ENCODE data around the gene CREBL2.
"Not testable (repeated sequence)": the region's sequence is repeated elsewhere in the genome, so short reads cannot be mapped to it uniquely, and the experiment has no call there.

The CREBL2 gene
- 81.1 to 111 (median 92.4) reads per million in 4 experiments for total RNA-seq

- DNase-seq, result peak; percentile 73
Observed at GRCh38 chr12:12611512-12612306, at the start of gene CREBL2. TSS of gene CREBL2 (plus strand) at chr12:12611876. CDS start at chr12:12612173, 297 bp downstream.

- DNase-seq, result no peak
Observed at GRCh38 chr12:12562016-12562483, 49.6 kb upstream of the CREBL2 start.

GRCh38 chr12:12562585-12563261, 49.0 kb upstream of the CREBL2 start, which contains the start of gene DUSP16:
TSS of gene DUSP16 (minus strand) at chr12:12562863. CDS start at chr12:12521098, 41,765 bp downstream.
- DNase-seq, result peak; percentile 67

GRCh38 chr12:12563290-12563928, 48.3 kb upstream of the CREBL2 start:
- DNase-seq, result no peak

- no peak for DNase-seq
Observed at GRCh38 chr12:12564911-12565310, 46.8 kb upstream of the CREBL2 start.

- not testable (repeated sequence) for DNase-seq
Observed at GRCh38 chr12:12565971-12566370, 45.7 kb upstream of the CREBL2 start.

GRCh38 chr12:12572659-12573058, 39.0 kb upstream of the CREBL2 start:
- DNase-seq, result no peak

- no peak for DNase-seq
Observed at GRCh38 chr12:12577786-12578185, 33.9 kb upstream of the CREBL2 start.

- not testable (repeated sequence) for DNase-seq
Observed at GRCh38 chr12:12580716-12581115, 31.0 kb upstream of the CREBL2 start.

GRCh38 chr12:12582193-12582881, 29.3 kb upstream of the CREBL2 start:
- no peak for DNase-seq

- DNase-seq, result no peak
Observed at GRCh38 chr12:12582895-12583303, 28.8 kb upstream of the CREBL2 start.

GRCh38 chr12:12583510-12584178, 28.0 kb upstream of the CREBL2 start:
- DNase-seq, result no peak

GRCh38 chr12:12585115-12585863, 26.4 kb upstream of the CREBL2 start:
- no peak for DNase-seq

GRCh38 chr12:12586879-12587675, 24.6 kb upstream of the CREBL2 start:
- no peak for DNase-seq

- DNase-seq, result no peak
Observed at GRCh38 chr12:12587878-12588277, 23.8 kb upstream of the CREBL2 start.

- DNase-seq, result not testable (repeated sequence)
Observed at GRCh38 chr12:12588436-12588835, 23.2 kb upstream of the CREBL2 start.

GRCh38 chr12:12590961-12591360, 20.7 kb upstream of the CREBL2 start:
- no peak for DNase-seq

- no peak for DNase-seq
Observed at GRCh38 chr12:12592930-12593329, 18.7 kb upstream of the CREBL2 start.

GRCh38 chr12:12595929-12596328, 15.7 kb upstream of the CREBL2 start:
- not testable (repeated sequence) for DNase-seq

GRCh38 chr12:12596598-12596997, 15.1 kb upstream of the CREBL2 start:
- DNase-seq, result not testable (repeated sequence)

All from effector CD8-positive, alpha-beta T cell (primary cell).